ENCODE data around the gene TMEM72. TPM values are rescaled to one million over a fixed set of nuclear protein-coding genes. Genes with fewer than 3 reads are reported as not detected.

TMEM72 gene
- total RNA-seq, 3 donors from 2014 or later: not detected

DNA sequence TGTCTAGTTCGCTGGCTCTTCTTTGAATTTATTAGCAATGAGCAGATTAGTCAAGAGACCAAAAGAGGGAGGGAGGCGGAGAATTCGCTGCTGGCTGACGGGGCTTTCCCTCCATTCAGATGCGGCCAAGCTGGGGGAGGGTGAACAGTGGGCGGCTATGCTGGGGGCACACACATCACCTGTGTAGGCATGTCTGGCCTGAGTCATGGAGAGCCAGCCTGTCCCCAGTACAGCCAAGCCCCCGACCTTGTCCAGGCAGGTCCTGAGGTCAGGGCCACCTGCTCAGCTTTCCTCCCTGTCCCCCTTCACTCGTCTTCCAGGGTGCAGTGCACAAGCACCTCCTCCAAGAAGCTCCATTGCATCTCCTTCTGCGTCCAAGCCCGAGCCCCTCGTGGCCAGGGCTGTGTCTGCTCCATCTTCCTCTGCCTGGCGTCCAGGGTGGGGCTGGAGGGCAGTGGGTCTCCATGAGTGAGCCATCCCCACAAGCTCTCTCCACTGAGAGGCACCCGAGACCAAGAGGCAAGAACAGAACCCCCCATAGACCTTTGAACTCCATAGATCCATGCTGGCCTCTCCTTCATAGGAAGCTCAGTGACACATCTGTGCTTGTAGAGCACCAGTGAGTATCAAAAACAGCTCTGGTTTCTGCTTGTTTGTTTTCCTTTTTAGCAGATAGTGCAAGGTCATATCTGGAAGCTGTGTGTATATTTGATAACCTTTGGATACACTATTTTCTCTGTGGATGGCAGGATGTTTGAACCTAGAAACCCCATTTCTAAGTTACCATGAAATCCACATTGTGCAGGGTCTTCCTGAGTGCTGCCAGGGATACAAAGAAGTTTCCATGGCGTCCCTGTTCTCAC is 69.4 kb downstream of the TMEM72 start:
- no peaks in the 10 kb centered on the region for H3K9me3 ChIP-seq
- intact Hi-C loops (cut with DNase I; ENCODE audit: low total_unique reads): no loop called here
- no peaks in the 10 kb centered on the region for H3K36me3 ChIP-seq
- no peak for DNase-seq (ENCODE audit: low spot score in 2 of 2)
- H3K4me1 ChIP-seq: peaks cover 16 to 23% of the 10 kb centered on the region in 2 donors
- peak overlapping the region; percentile 95 for H3K27ac ChIP-seq
- TF ChIP-seq POLR2AphosphoS5 (IDR thresholded peaks at IDR 0.05): no peak
- TF ChIP-seq, protein P1, sequence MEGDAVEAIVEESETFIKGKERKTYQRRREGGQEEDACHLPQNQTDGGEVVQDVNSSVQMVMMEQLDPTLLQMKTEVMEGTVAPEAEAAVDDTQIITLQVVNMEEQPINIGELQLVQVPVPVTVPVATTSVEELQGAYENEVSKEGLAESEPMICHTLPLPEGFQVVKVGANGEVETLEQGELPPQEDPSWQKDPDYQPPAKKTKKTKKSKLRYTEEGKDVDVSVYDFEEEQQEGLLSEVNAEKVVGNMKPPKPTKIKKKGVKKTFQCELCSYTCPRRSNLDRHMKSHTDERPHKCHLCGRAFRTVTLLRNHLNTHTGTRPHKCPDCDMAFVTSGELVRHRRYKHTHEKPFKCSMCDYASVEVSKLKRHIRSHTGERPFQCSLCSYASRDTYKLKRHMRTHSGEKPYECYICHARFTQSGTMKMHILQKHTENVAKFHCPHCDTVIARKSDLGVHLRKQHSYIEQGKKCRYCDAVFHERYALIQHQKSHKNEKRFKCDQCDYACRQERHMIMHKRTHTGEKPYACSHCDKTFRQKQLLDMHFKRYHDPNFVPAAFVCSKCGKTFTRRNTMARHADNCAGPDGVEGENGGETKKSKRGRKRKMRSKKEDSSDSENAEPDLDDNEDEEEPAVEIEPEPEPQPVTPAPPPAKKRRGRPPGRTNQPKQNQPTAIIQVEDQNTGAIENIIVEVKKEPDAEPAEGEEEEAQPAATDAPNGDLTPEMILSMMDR (IDR thresholded peaks at IDR 0.05): no peak
- TF ChIP-seq POLR2A (IDR thresholded peaks at IDR 0.05): no peak
- peak overlapping the region in 1 of 3 donors; percentile 9 for H3K4me3 ChIP-seq
- no peaks in the 10 kb centered on the region for H3K27me3 ChIP-seq

DNA sequence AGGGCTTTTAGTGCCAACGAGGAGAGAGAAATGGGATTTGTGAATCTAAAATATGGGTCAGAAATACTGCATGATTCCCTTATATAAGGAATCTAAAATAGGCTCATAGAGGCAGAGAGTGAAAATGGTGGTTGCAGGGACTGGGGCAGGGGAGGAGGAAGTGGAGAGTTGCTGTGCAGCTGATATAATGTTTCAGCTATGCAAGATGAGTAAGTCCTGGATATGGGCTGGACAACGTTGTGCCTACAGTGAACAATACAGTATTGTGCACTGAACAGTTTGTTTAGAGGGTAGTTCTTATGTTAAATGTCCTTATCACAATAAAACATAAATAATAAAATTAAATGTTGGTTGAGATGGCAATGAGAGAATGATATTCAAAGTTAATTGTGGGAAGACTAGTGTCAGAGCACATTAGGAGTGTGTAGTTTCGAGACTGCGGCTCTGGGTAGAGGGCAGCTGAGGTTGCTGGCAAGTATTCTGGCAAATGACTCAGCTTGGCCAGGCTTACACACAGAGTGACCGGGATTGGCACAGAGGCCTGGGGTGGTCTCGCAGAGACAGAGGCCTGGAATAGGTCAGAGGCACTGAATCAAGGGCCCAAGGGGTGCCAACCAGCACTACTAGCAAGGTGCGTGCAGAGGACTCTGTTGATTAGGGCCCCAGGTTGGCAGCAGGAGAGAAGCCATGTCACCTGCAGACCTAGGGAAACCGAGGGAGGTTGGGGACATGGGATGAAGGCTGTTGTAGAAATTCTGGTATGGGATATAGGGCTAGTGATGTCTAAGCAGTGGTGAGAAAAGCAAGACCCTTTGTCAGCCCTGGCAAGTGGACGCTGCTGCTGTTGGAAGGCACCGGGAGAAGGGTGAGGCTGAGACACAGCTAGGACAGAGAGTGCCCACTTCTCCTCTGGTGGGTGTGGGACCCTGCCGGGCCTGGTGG is 70.3 kb downstream of the TMEM72 start:
- peaks cover 16 to 23% of the 10 kb centered on the region in 2 donors for H3K4me1 ChIP-seq
- peak overlapping the region in 1 of 3 donors; percentile 26 for H3K4me3 ChIP-seq
- no peak for DNase-seq (ENCODE audit: low spot score in 2 of 2)
- no peaks in the 10 kb centered on the region for H3K9me3 ChIP-seq
- intact Hi-C loops (cut with DNase I; ENCODE audit: low total_unique reads): no loop called here
- H3K27me3 ChIP-seq: no peaks in the 10 kb centered on the region
- H3K27ac ChIP-seq: peak overlapping the region; percentile 95
- H3K36me3 ChIP-seq: no peaks in the 10 kb centered on the region
- TF ChIP-seq POLR2AphosphoS5 (IDR thresholded peaks at IDR 0.05): no peak

DNA sequence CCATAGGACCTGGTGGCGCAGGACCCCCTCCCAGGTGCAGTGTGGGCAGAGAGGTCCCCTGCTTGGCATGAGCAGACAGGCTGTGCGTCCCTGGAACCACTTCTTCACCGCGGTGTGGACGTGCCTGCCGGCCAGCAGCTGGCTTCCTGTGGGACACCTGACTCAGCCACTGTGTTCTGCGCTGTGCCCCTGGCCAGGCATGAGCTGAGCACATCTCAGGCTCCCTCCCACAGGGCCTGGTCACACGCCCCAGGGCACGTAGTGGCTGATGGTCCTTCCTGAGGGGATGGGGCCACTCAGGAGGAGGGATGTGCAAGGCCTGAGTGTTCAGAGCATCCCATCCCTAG is 71.0 kb downstream of the TMEM72 start:
- H3K9me3 ChIP-seq: no peaks in the 10 kb centered on the region
- no peak for DNase-seq (ENCODE audit: low spot score in 2 of 2)
- H3K36me3 ChIP-seq: no peaks in the 10 kb centered on the region
- H3K27ac ChIP-seq: peak overlapping the region; percentile 95
- H3K4me1 ChIP-seq: peaks cover 16 to 23% of the 10 kb centered on the region in 2 donors
- H3K27me3 ChIP-seq: no peaks in the 10 kb centered on the region
- peak overlapping the region in 1 of 3 donors; percentile 26 for H3K4me3 ChIP-seq
- TF ChIP-seq, protein P1 (IDR thresholded peaks at IDR 0.05): no peak
- TF ChIP-seq POLR2AphosphoS5 (IDR thresholded peaks at IDR 0.05) (no peak), POLR2A (IDR thresholded peaks at IDR 0.05) (no peak)
- intact Hi-C loops (cut with DNase I; ENCODE audit: low total_unique reads): no loop called here

DNA sequence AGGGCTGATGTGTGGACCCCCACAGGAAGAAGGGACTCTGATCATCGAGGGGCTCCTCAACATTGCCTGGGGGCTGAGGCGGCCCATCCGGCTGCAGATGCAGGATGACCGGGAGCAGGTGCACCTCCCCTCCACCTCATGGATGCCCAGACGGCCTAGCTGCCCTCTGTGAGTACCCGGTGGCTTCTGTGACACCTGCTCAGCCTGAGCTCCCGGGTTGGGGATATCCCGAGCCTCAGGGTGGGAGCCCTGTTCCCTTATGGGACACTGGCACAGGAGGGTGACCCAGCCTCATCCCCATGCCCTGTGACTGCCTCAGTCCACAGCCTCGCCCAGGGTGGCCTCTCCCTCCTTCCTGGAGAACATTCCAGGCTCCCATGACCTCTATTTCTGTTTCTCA is 71.4 kb downstream of the TMEM72 start:
- Histone ChIP-seq H3K27ac (peak overlapping the region; percentile 95), H3K4me3 (no peak overlapping the region), H3K4me1 (peaks cover 16 to 23% of the 10 kb centered on the region in 2 donors), H3K27me3 (no peaks in the 10 kb centered on the region), H3K36me3 (no peaks in the 10 kb centered on the region), H3K9me3 (no peaks in the 10 kb centered on the region)
- intact Hi-C loops (cut with DNase I; ENCODE audit: low total_unique reads): no loop called here
- TF ChIP-seq POLR2AphosphoS5 (IDR thresholded peaks at IDR 0.05) (no peak), POLR2A (IDR thresholded peaks at IDR 0.05) (no peak)
- TF ChIP-seq, protein P1 (IDR thresholded peaks at IDR 0.05): no peak
- no peak for DNase-seq (ENCODE audit: low spot score in 2 of 2)

DNA sequence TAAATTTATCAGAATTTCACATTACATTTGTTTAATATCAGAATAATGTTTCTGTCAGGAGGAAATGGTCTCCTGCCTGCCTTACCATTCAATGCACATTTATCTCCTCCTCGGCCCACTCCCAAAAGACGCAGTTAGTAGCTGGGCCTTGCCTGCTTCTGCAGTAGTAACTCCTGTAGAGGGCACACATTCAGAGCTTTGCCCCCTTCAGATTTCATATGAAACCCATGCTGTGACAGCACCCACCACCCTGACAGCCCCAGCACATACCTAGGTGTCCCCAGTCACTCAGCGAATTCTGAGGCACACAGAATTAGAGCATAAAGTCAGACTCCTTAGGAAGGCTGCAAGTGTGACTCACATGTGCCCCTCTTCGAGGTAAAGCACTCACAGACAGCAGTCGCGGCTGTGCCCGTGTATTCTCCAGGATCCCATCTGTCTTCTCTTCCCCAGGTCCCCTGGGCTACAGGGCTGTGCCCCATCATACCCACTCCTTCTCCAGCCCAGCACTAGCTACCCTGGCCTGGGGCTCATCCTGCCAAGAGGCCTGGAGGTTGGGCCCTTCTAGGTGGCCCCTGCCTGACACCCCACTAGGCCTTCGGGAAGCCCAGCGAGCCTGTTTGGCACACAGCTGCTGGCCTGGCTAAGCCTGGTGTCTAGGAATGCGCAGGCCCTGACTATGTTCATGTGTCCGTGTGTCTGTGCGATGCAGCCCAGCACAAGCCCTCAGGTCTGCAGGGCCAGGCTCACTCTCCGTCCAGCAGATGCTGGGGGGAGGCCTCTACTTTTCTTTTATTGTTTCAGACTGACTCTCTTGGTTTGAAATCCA is 72.1 kb downstream of the TMEM72 start:
- no peaks in the 10 kb centered on the region for H3K36me3 ChIP-seq
- peaks cover 16 to 23% of the 10 kb centered on the region in 2 donors for H3K4me1 ChIP-seq
- peak overlapping the region in 1 of 2 donors; percentile 95 for H3K27ac ChIP-seq
- no peaks in the 10 kb centered on the region for H3K27me3 ChIP-seq
- H3K9me3 ChIP-seq: no peaks in the 10 kb centered on the region
- H3K4me3 ChIP-seq: no peak overlapping the region
- no peak for DNase-seq (ENCODE audit: low spot score in 2 of 2)
- TF ChIP-seq, protein P1 (IDR thresholded peaks at IDR 0.05): no peak
- TF ChIP-seq POLR2AphosphoS5 (IDR thresholded peaks at IDR 0.05): no peak
- intact Hi-C loops (cut with DNase I; ENCODE audit: low total_unique reads): no loop called here

All from breast epithelium (tissue), 4 donors.